Gastroesophageal sphincter (tissue), 3 donors: ENCODE data around the gene SPATA18.

Experiments
- EP300 ChIP-seq: sonication (generic); formaldehyde crosslinking; IDR thresholded peaks from one replicate; pipeline ENCODE4 v1.6.1; 2017; ENCODE audit warnings: antibody characterized with exemption, mild to moderate bottlenecking
- POLR2A ChIP-seq, 2 donors: fragments of 450-650 bp; IDR thresholded peaks; one replicate each; pipeline ENCODE4 v1.6.1; 2017; ENCODE audit warnings: antibody characterized with exemption in 2 of 2, mild to moderate bottlenecking in 2 of 2, moderate library complexity in 1 of 2
- POLR2AphosphoS5 ChIP-seq: sonication (generic); formaldehyde crosslinking; IDR thresholded peaks from one replicate; pipeline ENCODE4 v1.6.1; 2017; ENCODE audit warnings: antibody characterized with exemption
- TF ChIP-seq, protein P1 (sequence below), 4 experiments: fragments of 200-600 bp in 2 of 4; fragments of 450-650 bp in 2 of 4; sonication (generic) in 1 of 4; IDR thresholded peaks; one replicate each; pipeline ENCODE4 v1.5.1; 2017 to 2019; ENCODE audit warnings: antibody characterized with exemption in 4 of 4, mild to moderate bottlenecking in 2 of 4, moderate library complexity in 2 of 4

DNA sequence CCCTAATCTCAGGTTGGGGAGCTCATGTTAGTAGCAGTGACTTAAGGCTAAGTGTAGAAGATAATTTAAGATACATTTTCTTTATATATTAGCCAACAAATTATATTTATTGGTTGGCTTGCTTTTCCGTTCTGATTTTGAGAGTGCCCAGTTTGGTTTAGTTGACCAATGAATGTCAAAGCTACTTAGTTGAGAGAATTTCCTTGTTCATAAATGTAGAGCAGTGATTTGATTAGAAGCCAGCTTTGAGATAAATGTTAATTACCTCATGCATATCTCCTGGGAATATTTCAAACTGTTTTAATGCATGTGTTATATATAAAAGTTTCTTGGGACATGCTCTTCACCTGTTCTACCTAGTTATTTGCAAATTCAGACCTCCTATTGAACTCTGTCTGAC, 44.3 kb downstream of the SPATA18 start:
- TF ChIP-seq POLR2A (IDR thresholded peaks at IDR 0.05), result no peak
- TF ChIP-seq, protein P1, sequence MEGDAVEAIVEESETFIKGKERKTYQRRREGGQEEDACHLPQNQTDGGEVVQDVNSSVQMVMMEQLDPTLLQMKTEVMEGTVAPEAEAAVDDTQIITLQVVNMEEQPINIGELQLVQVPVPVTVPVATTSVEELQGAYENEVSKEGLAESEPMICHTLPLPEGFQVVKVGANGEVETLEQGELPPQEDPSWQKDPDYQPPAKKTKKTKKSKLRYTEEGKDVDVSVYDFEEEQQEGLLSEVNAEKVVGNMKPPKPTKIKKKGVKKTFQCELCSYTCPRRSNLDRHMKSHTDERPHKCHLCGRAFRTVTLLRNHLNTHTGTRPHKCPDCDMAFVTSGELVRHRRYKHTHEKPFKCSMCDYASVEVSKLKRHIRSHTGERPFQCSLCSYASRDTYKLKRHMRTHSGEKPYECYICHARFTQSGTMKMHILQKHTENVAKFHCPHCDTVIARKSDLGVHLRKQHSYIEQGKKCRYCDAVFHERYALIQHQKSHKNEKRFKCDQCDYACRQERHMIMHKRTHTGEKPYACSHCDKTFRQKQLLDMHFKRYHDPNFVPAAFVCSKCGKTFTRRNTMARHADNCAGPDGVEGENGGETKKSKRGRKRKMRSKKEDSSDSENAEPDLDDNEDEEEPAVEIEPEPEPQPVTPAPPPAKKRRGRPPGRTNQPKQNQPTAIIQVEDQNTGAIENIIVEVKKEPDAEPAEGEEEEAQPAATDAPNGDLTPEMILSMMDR (IDR thresholded peaks at IDR 0.05), result no peak
- no peak for TF ChIP-seq EP300
- TF ChIP-seq POLR2AphosphoS5, result no peak
